BLaER1 (cell line): ENCODE measurements around the gene FUCA1.

Experiments used
- H3K27ac ChIP-seq: shearing (Covaris generic); formaldehyde crosslinking; 2 replicates; pipeline ENCODE4 v1.8.1; 2022
- H3K27me3 ChIP-seq: shearing (Covaris generic); formaldehyde crosslinking; 2 replicates; pipeline ENCODE4 v1.8.1; 2022
- H3K36me3 ChIP-seq: shearing (Covaris generic); formaldehyde crosslinking; 2 replicates; pipeline ENCODE4 v1.8.1; 2022
- H3K4me1 ChIP-seq: shearing (Covaris generic); formaldehyde crosslinking; 2 replicates; pipeline ENCODE4 v1.8.1; 2022
- H3K4me2 ChIP-seq: shearing (Covaris generic); formaldehyde crosslinking; 2 replicates; pipeline ENCODE4 v1.8.1; 2022
- H3K4me3 ChIP-seq: shearing (Covaris generic); formaldehyde crosslinking; 2 replicates; pipeline ENCODE4 v1.8.1; 2022
- H3K9ac ChIP-seq: shearing (Covaris generic); formaldehyde crosslinking; 2 replicates; pipeline ENCODE4 v1.8.1; 2022
- H3K9me3 ChIP-seq: shearing (Covaris generic); formaldehyde crosslinking; 2 replicates; pipeline ENCODE4 v1.8.1; 2022
- H4K20me1 ChIP-seq: shearing (Covaris generic); formaldehyde crosslinking; 2 replicates; pipeline ENCODE4 v1.8.1; 2022
- Cebpa-rat ChIP-seq: shearing (Covaris generic); IDR thresholded peaks from 2 replicates; pipeline ENCODE4 v1.8.1; 2022

The FUCA1 gene

GRCh38 chr1:23867895-23868556 is at the start of gene FUCA1:
Gene FUCA1, minus strand, starts transcription at chr1:23868290. Its CDS starts 4 bp downstream, at chr1:23868286.
- TF ChIP-seq Cebpa-rat: no peak
- peak within 1 kb of the TSS; percentile 80 for H3K4me3 ChIP-seq
- H3K27ac ChIP-seq: peak within 1 kb of the TSS; percentile 53; the same call in 1 of the 2 replicates
- H3K4me1 ChIP-seq: peaks cover 47% of the 10 kb centered on the region
- H3K9ac ChIP-seq: peak within 1 kb of the TSS; percentile 81
- H3K9me3 ChIP-seq: no peaks in the 10 kb centered on the region
- peaks cover 15% of the 10 kb centered on the region; the same call in 1 of the 2 replicates for H4K20me1 ChIP-seq
- no peaks in the 10 kb centered on the region for H3K27me3 ChIP-seq
- peak within 1 kb of the TSS; percentile 99 for H3K4me2 ChIP-seq
- H3K36me3 ChIP-seq: peaks cover 22% of the 10 kb centered on the region

DNA sequence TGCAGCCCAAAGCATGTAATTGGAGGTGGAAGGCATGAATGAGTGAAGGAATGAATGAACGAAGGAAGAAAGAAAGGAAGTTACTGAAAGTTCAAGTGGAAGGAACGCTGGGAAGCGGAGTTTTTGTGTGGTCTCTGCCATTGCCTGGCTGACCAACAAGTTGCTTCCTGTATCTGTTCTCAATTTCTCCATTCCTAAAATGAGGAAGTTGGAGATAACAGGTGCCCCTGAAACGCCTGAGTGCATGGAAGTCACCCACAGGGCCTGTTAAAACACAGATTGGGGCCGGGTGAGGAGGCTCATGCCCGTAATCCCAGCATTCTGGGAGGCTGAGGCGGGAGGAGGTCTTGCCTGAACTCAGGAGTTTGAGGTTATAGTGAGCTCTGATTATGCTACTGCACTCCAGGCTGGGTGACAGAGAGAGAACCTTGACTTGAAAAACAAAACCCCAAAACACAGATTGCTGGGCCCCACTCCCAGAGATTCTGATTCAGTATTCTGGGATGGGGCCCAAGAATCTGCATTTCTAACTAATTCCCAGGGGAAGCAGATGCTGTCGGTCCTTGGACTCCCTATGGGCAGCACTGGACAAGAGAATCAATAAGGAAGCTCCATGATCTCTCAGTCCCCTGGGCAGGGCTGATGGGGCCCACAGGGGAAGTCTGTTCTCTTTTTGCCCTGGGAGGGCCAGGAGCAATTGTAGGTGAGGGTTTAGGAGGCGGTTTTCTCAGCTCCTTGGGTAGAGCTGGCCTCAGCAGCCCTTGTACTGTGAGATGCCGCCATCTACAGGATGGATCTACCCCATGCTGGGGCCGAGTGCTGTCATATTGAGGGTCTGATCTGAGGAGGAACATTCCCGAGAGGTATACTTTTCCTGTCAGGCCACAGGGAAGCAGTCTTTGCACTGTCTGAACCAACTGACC is 48.4 kb upstream of the FUCA1 start:
- no peaks in the 10 kb centered on the region for H3K27me3 ChIP-seq
- peak overlapping the region; percentile 24; the same call in 1 of the 2 replicates for H3K9ac ChIP-seq
- H3K4me2 ChIP-seq: peak overlapping the region; percentile 90
- H3K4me1 ChIP-seq: peaks cover 99% of the 10 kb centered on the region
- no peak overlapping the region for H3K4me3 ChIP-seq
- no peaks in the 10 kb centered on the region for H3K36me3 ChIP-seq
- peak overlapping the region; percentile 60 for H3K27ac ChIP-seq
- TF ChIP-seq Cebpa-rat: no peak
- no peaks in the 10 kb centered on the region for H3K9me3 ChIP-seq
- no peaks in the 10 kb centered on the region for H4K20me1 ChIP-seq

DNA sequence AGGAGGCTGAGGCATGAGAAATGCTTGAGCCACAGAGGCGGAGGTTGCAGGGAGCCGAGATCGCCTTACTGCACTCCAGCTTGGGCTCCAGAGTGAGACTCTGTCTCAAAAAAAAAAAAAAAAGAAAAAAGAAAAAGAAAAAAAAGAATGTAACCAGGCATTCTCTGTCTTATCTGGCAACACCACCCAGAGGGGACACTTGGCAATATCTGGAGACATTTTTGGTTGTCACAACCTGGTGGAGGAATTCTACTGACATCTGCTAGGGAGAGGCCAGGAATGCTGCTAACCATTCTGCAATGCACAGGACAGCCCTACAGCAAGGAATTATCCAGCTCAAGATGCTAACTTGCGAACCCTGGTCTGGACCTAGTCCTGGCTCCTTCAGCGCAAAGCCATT is 47.4 kb upstream of the FUCA1 start:
- H3K27me3 ChIP-seq: no peaks in the 10 kb centered on the region
- no peaks in the 10 kb centered on the region for H4K20me1 ChIP-seq
- no peak overlapping the region for H3K4me3 ChIP-seq
- H3K4me1 ChIP-seq: peaks cover 99% of the 10 kb centered on the region
- no peaks in the 10 kb centered on the region for H3K9me3 ChIP-seq
- no peak overlapping the region for H3K9ac ChIP-seq
- no peaks in the 10 kb centered on the region for H3K36me3 ChIP-seq
- H3K27ac ChIP-seq: peak overlapping the region; percentile 60; the same call in 1 of the 2 replicates
- peak overlapping the region; percentile 90 for H3K4me2 ChIP-seq
- TF ChIP-seq Cebpa-rat: no peak

DNA sequence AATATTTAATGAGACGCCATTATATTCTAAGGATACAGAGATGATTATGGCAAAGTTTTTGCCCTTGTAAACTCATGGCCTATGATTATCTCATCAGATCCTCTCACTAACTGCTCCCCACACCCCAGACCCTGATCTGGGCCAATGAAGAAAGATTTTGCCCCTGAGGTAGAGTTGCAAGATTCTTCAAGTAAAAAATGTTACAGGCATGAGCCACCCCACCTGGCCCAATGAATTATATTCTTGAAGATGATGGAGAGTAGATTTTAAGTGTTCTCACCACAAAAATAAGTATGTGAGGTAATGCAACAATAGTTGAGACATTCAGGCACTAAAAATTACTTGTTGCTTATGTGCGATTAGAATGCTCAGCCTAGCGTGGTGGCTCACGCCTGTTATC is 46.8 kb upstream of the FUCA1 start:
- no peaks in the 10 kb centered on the region for H4K20me1 ChIP-seq
- peak overlapping the region; percentile 90; the same call in 1 of the 2 replicates for H3K4me2 ChIP-seq
- H3K4me3 ChIP-seq: no peak overlapping the region
- H3K9me3 ChIP-seq: no peaks in the 10 kb centered on the region
- no peak overlapping the region for H3K9ac ChIP-seq
- peak overlapping the region; percentile 14; the same call in 1 of the 2 replicates for H3K27ac ChIP-seq
- no peaks in the 10 kb centered on the region for H3K27me3 ChIP-seq
- no peaks in the 10 kb centered on the region for H3K36me3 ChIP-seq
- no peak for TF ChIP-seq Cebpa-rat
- peaks cover 99% of the 10 kb centered on the region for H3K4me1 ChIP-seq

GRCh38 chr1:23913212-23913880 is 45.3 kb upstream of the FUCA1 start, which contains the start of gene CNR2:
Gene CNR2, minus strand, starts transcription at chr1:23913362. Its CDS starts 37,745 bp downstream, at chr1:23875617.
- peak within 1 kb of the TSS; percentile 90 for H3K4me2 ChIP-seq
- H4K20me1 ChIP-seq: no peaks in the 10 kb centered on the region
- no peak for TF ChIP-seq Cebpa-rat
- H3K27me3 ChIP-seq: no peaks in the 10 kb centered on the region
- H3K4me3 ChIP-seq: no peak within 1 kb of the TSS
- H3K36me3 ChIP-seq: no peaks in the 10 kb centered on the region
- H3K4me1 ChIP-seq: peaks cover 99% of the 10 kb centered on the region
- no peak within 1 kb of the TSS for H3K9ac ChIP-seq
- H3K27ac ChIP-seq: peak within 1 kb of the TSS; percentile 75
- no peaks in the 10 kb centered on the region for H3K9me3 ChIP-seq

DNA sequence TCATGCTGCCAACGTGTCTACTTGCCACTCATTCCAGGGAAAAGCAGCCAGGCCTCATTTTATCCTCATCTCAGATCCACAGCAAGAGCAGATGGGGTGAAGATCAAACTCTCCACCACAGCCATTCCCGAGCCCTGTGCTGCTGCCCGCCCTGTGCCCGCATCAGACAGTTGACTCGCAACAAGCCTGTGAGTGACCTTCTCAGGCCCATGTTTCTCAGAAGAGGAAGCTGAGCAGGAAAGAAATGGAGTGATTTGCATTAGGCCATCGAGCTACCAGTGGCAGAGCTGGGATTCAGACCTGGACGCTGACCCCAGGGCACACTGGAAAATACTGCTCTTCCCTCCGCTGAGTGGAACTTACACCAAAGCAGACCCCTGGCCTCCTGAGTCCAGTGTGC is 43.8 kb upstream of the FUCA1 start:
- Histone ChIP-seq H3K27me3 (no peaks in the 10 kb centered on the region), H3K9ac (no peak overlapping the region), H3K36me3 (no peaks in the 10 kb centered on the region), H3K9me3 (no peaks in the 10 kb centered on the region), H3K27ac (peak overlapping the region; percentile 75), H3K4me2 (peak overlapping the region; percentile 90), H3K4me3 (no peak overlapping the region), H3K4me1 (peaks cover 92% of the 10 kb centered on the region), H4K20me1 (no peaks in the 10 kb centered on the region)
- no peak for TF ChIP-seq Cebpa-rat

DNA sequence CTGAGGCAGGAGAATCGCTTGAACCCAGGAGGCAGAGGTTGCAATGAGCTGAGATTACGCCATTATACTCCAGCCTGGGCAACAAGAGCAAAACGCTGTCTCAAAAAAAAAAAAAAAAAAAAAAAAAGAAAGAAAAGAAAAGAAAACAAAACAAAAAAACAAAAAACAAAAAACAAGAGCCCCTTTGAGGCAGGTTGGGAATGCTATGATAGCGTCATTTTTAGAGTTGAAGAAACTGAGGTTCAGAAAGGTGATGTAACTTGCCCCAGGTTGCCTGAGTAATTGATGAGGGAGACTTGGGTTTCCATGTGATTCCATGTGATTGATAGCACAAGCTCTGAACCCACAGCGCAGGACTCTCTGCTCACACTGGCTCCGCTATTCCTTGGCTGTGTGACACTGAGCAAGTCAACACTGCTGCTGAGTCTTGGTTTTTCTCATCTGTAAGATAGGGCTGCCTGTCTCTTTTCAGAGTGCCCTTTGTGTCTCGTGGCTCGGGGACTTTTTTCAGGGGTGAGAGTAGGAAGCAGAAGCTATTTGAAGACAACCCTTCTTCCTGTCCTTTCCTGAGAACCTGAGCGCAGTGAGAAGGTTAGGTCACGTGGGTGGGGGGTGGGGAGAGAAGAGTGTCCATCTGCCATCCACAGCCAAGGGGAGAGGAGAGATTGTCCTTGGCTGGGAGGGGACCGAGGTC is 42.6 kb upstream of the FUCA1 start:
- H3K36me3 ChIP-seq: no peaks in the 10 kb centered on the region
- no peak for TF ChIP-seq Cebpa-rat
- H3K9ac ChIP-seq: no peak overlapping the region
- H3K4me2 ChIP-seq: peak overlapping the region; percentile 90
- H3K4me3 ChIP-seq: no peak overlapping the region
- peak overlapping the region; percentile 75; the same call in 1 of the 2 replicates for H3K27ac ChIP-seq
- peaks cover 5% of the 10 kb centered on the region; the same call in 1 of the 2 replicates for H3K27me3 ChIP-seq
- H3K4me1 ChIP-seq: peaks cover 79% of the 10 kb centered on the region
- no peaks in the 10 kb centered on the region for H4K20me1 ChIP-seq
- H3K9me3 ChIP-seq: no peaks in the 10 kb centered on the region

DNA sequence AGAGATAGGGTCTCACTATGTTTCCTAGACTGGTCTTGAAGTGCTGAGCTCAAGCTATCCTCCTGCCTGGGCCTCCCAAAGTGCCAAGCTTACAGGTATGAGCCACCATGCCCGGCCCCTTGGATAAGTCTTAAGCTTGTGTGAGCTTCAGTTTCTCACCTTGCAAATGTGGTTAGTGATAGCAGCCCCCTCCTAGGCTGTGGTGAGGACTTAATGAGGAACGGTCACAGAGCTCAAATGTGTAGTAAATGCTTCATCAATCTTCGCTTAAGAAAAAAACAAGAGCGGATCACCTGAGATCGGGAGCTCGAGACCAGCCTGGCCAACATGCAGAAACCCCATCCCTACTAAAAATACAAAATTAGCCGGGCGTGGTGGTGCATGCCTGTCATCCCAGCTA is 42.1 kb upstream of the FUCA1 start:
- Histone ChIP-seq H3K27me3 (peaks cover 9% of the 10 kb centered on the region), H3K9ac (no peak overlapping the region), H4K20me1 (no peaks in the 10 kb centered on the region), H3K9me3 (no peaks in the 10 kb centered on the region), H3K4me2 (peak overlapping the region; percentile 90), H3K36me3 (no peaks in the 10 kb centered on the region), H3K4me3 (no peak overlapping the region), H3K4me1 (peaks cover 74% of the 10 kb centered on the region), H3K27ac (peak overlapping the region; percentile 73; the same call in 1 of the 2 replicates)
- no peak for TF ChIP-seq Cebpa-rat

- no peak for TF ChIP-seq Cebpa-rat
- Histone ChIP-seq H3K27me3 (peaks cover 16% of the 10 kb centered on the region), H4K20me1 (no peaks in the 10 kb centered on the region), H3K4me1 (peaks cover 67% of the 10 kb centered on the region), H3K9ac (peak overlapping the region; percentile 63), H3K4me2 (peak overlapping the region; percentile 90), H3K9me3 (no peaks in the 10 kb centered on the region), H3K4me3 (no peak overlapping the region), H3K36me3 (no peaks in the 10 kb centered on the region), H3K27ac (peak overlapping the region; percentile 73)
Observed at GRCh38 chr1:23909412-23909811, 41.3 kb upstream of the FUCA1 start.
